ENCODE results near the gene DNAH10.
"Not testable (repeated sequence)": the region's sequence is repeated elsewhere in the genome, so short reads cannot be mapped to it uniquely, and the experiment has no call there.

The DNAH10 gene

DNA sequence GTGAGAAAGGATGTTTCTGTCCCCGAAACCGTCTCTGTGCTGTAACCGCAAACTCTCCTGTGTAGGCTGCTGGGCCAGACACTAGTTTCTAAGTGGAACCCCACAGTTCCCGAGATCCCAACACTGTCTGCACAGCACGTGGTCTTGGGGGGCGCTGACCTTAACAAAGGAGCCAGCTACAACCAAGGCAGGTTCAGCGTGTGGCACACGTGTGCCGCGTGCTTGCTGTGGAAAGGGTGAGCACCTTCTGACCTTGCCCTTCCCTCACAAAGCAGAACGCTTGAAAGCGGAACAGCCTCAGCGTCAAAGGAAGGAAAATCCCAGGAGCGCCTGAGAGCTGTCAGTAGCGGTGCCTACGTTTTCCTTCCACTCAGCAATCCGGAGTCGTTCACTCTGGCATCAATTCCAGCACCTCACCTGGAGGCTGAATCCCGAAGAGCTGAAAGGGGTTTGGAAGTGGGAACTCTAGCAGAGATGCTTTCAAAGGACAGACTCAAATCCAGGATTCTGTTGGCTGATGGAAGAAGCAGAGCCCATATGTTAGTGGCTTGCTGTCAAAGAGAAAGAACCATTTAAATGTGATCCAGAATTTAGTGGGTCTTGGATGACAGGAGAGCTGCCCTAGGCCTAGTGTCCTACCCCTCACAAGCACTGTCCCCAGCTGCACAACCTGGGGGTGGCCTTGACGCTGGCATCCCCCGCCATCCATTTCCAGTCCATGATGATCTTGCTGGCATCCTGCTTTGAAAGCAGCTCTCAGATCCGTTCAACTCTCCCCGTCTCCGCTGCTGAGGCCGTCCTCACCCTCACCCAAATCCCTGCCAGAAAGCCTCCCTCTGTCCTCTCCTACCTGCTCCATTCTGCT lies 183.4 kb downstream of the DNAH10 start:
- no peaks in the 10 kb centered on the region for H3K9me3 ChIP-seq (ENCODE audit: control insufficient read depth, insufficient read depth, low read depth, low read length)
- H3K36me3 ChIP-seq (ENCODE audit: control insufficient read depth in 2 of 2, insufficient read depth in 1 of 2, low read length in 2 of 2) = peaks cover 3 to 33% of the 10 kb centered on the region in 2 experiments; a peak in 2 of 3 replicates
- TF ChIP-seq ZNF266 (tag by site-specific recombination; IDR thresholded peaks at IDR 0.05; ENCODE audit: low read depth) (no peak), ZBTB26 (tag by site-specific recombination; optimal IDR thresholded peaks at IDR 0.05) (no peak), ZNF24 (tag by site-specific recombination; IDR thresholded peaks at IDR 0.05) (no peak), ZNF785 (tag by site-specific recombination; IDR thresholded peaks at IDR 0.05) (no peak), AEBP2 (tag by site-specific recombination; IDR thresholded peaks at IDR 0.05; ENCODE audit: borderline replicate concordance) (no peak)
- TF ChIP-seq, protein P1, sequence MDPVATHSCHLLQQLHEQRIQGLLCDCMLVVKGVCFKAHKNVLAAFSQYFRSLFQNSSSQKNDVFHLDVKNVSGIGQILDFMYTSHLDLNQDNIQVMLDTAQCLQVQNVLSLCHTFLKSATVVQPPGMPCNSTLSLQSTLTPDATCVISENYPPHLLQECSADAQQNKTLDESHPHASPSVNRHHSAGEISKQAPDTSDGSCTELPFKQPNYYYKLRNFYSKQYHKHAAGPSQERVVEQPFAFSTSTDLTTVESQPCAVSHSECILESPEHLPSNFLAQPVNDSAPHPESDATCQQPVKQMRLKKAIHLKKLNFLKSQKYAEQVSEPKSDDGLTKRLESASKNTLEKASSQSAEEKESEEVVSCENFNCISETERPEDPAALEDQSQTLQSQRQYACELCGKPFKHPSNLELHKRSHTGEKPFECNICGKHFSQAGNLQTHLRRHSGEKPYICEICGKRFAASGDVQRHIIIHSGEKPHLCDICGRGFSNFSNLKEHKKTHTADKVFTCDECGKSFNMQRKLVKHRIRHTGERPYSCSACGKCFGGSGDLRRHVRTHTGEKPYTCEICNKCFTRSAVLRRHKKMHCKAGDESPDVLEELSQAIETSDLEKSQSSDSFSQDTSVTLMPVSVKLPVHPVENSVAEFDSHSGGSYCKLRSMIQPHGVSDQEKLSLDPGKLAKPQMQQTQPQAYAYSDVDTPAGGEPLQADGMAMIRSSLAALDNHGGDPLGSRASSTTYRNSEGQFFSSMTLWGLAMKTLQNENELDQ (tag by site-specific recombination; IDR thresholded peaks at IDR 0.05; ENCODE audit: low read depth) = no peak
- TF ChIP-seq, protein P2, sequence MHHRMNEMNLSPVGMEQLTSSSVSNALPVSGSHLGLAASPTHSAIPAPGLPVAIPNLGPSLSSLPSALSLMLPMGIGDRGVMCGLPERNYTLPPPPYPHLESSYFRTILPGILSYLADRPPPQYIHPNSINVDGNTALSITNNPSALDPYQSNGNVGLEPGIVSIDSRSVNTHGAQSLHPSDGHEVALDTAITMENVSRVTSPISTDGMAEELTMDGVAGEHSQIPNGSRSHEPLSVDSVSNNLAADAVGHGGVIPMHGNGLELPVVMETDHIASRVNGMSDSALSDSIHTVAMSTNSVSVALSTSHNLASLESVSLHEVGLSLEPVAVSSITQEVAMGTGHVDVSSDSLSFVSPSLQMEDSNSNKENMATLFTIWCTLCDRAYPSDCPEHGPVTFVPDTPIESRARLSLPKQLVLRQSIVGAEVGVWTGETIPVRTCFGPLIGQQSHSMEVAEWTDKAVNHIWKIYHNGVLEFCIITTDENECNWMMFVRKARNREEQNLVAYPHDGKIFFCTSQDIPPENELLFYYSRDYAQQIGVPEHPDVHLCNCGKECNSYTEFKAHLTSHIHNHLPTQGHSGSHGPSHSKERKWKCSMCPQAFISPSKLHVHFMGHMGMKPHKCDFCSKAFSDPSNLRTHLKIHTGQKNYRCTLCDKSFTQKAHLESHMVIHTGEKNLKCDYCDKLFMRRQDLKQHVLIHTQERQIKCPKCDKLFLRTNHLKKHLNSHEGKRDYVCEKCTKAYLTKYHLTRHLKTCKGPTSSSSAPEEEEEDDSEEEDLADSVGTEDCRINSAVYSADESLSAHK (tag by site-specific recombination; IDR thresholded peaks at IDR 0.05) = no peak
- H3K4me1 ChIP-seq (ENCODE audit: control insufficient read depth, insufficient read depth, low read length) = no peaks in the 10 kb centered on the region
- ChIA-PET CTCF (no interaction called here), POLR2A (no interaction called here)
- no peak overlapping the region for H3K27ac ChIP-seq (ENCODE audit: extremely low read depth, low read depth, low read length)
- no peak overlapping the region for H3K4me3 ChIP-seq (ENCODE audit: low read depth, low read length)

DNA sequence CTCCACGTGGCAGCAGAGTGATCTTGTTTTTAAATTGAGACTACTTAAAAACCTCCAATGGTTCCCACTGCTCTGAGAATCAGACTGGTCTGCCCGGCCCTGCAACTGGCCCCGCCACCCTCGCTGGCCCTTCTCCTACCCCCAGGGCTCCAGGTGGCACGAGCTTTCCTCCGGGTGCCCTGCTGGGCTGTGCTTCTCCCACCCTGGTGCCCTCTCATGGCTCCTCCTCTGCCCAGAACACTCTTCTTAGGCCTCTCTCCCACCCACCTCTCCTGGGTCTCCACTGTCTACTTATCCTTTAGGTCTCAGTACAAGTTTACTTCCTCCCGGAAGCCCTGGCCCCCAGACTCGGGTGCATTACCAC lies 184.0 kb downstream of the DNAH10 start:
- H3K4me1 ChIP-seq (ENCODE audit: control insufficient read depth, insufficient read depth, low read length) = no peaks in the 10 kb centered on the region
- CTCF ChIA-PET = no interaction called here
- peaks cover 3 to 32% of the 10 kb centered on the region in 2 experiments; a peak in 2 of 3 replicates for H3K36me3 ChIP-seq (ENCODE audit: control insufficient read depth in 2 of 2, insufficient read depth in 1 of 2, low read length in 2 of 2)
- H3K27ac ChIP-seq (ENCODE audit: extremely low read depth, low read depth, low read length) = no peak overlapping the region
- TF ChIP-seq YY2 (tag by site-specific recombination; IDR thresholded peaks at IDR 0.05) = no peak
- TF ChIP-seq ZNF580 (tag by site-specific recombination; IDR thresholded peaks at IDR 0.05) = no peak
- TF ChIP-seq ZNF677 (tag by site-specific recombination; IDR thresholded peaks at IDR 0.05) = no peak
- no peak overlapping the region for H3K4me3 ChIP-seq (ENCODE audit: low read depth, low read length)
- H3K9me3 ChIP-seq (ENCODE audit: control insufficient read depth, insufficient read depth, low read depth, low read length) = no peaks in the 10 kb centered on the region
- POLR2A ChIA-PET = no interaction called here

DNA sequence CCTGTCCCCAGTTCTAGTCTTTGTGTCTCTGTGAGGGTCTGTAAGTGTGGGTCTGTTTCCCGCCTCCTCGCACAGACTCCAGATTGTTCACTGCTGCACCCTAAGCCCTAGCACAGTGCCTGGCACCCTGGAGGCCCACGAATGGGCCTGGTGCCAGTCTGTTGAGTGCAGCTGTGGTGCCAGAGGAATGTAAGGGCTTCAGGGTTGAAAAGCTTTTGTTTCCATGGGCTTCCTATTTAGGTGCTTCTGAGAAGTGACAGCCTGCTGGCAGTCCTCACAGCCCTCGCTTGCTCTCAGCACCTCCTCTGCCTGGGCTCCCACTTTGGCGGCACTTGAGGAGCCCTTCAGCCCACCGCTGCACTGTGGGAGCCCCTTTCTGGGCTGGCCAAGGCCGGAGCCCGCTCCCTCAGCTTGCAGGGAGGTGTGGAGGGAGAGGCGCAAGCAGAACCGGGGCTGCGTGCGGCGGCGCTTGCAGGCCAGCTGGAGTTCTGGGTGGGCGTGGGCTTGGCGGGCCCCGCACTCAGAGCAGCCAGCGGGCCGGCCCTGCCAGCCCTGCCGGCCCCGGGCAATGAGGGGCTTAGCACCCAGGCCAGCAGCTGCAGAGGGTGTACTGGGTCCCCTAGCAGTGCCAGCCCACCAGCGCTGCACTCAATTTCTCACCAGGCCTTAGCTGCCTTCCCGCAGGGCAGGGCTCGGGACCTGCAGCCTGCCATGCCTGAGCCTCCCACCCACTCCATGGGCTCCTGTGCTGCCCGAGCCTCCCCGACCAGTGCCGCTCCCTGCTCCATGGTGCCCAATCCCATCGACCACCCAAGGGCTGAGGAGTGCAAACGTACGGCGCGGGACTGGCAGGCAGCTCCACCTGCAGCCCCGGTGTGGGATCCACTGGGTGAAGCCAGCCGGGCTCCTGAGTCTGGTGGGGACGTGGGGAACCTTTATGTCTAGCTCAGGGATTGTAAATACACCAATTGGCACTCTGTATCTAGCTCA lies 184.7 kb downstream of the DNAH10 start:
- H3K9me3 ChIP-seq (ENCODE audit: control insufficient read depth, insufficient read depth, low read depth, low read length); POLR2A ChIA-PET; H3K4me3 ChIP-seq (ENCODE audit: low read depth, low read length); H3K27ac ChIP-seq (ENCODE audit: extremely low read depth, low read depth, low read length); H3K4me1 ChIP-seq (ENCODE audit: control insufficient read depth, insufficient read depth, low read length): not testable (repeated sequence)
- CTCF ChIA-PET = interaction anchor here (1.2 kb wide), 1 partner anchor 42 kb away, joined by 4 read pairs; no protein-coding TSS in a partner anchor
- H3K36me3 ChIP-seq (ENCODE audit: control insufficient read depth in 2 of 2, insufficient read depth in 1 of 2, low read length in 2 of 2) = peaks cover 3 to 25% of the 10 kb centered on the region in 2 experiments; a peak in 2 of 3 replicates

GRCh38 chr12:123947531-123947930 lies 185.4 kb downstream of the DNAH10 start:
- CTCF ChIA-PET = interaction anchor here (1.2 kb wide), 1 partner anchor 42 kb away, joined by 4 read pairs; no protein-coding TSS in a partner anchor
- H3K9me3 ChIP-seq (ENCODE audit: control insufficient read depth, insufficient read depth, low read depth, low read length); H3K4me1 ChIP-seq (ENCODE audit: control insufficient read depth, insufficient read depth, low read length); POLR2A ChIA-PET; H3K4me3 ChIP-seq (ENCODE audit: low read depth, low read length); H3K27ac ChIP-seq (ENCODE audit: extremely low read depth, low read depth, low read length): not testable (repeated sequence)
- H3K36me3 ChIP-seq (ENCODE audit: control insufficient read depth in 2 of 2, insufficient read depth in 1 of 2, low read length in 2 of 2) = peaks cover under 1 to 18% of the 10 kb centered on the region in 2 experiments; a peak in 2 of 3 replicates
